Natural killer cell (primary cell): ENCODE data around the gene SCARB1. TPM values are rescaled to one million over a fixed set of nuclear protein-coding genes. Genes with fewer than 3 reads are reported as not detected.

ENCODE experiments used
- ATAC-seq, 3 donors: fragments of 150-1000 bp in 2 of 3; fragments of 200-7000 bp in 1 of 3; cut with Tn5 transposase; 1 replicate in 1 of 3; 2 replicates in 2 of 3; pipeline ENCODE4 v1.10.0; 2021; ENCODE audit warnings: mild to moderate bottlenecking in 2 of 3, moderate library complexity in 2 of 3
- DNase-seq, 2 donors: peaks; one replicate each; pipeline versions ENCODE4 v3.0.0 to v3.0.0-alpha.2; 2013 to 2021; ENCODE audit warnings: mixed read lengths in 1 of 2
- H3K27ac ChIP-seq: one replicate; pipeline ENCODE4 v1.5.1; 2013; ENCODE audit warnings: mild to moderate bottlenecking, low read length
- H3K27me3 ChIP-seq: one replicate; pipeline ENCODE4 v1.6.1; 2013; ENCODE audit warnings: low read length; ENCODE audit not compliant: control insufficient read depth, insufficient read depth
- H3K36me3 ChIP-seq: one replicate; pipeline ENCODE4 v1.6.1; 2013; ENCODE audit warnings: low read length; ENCODE audit not compliant: control insufficient read depth, insufficient read depth
- H3K4me1 ChIP-seq: one replicate; pipeline ENCODE4 v1.6.1; 2013; ENCODE audit warnings: low read length; ENCODE audit not compliant: control insufficient read depth, insufficient read depth
- H3K4me3 ChIP-seq: one replicate; pipeline ENCODE4 v1.5.1; 2013; ENCODE audit warnings: low read length
- H3K9me3 ChIP-seq: one replicate; pipeline ENCODE4 v1.6.1; 2013; ENCODE audit warnings: low read length; ENCODE audit not compliant: control insufficient read depth, insufficient read depth
- H3K27ac Mint-ChIP-seq, 2 donors: one replicate each; pipeline ENCODE4 v1.8.0; 2022; ENCODE audit warnings: mild to moderate bottlenecking in 2 of 2, mixed read lengths in 2 of 2, moderate library complexity in 1 of 2
- H3K27me3 Mint-ChIP-seq, 2 donors: one replicate each; pipeline ENCODE4 v1.8.0; 2022; ENCODE audit warnings: low read depth in 2 of 2, mixed read lengths in 2 of 2
- H3K36me3 Mint-ChIP-seq: one replicate; pipeline ENCODE4 v1.8.0; 2022; ENCODE audit warnings: mixed read lengths
- H3K4me1 Mint-ChIP-seq, 2 donors: one replicate each; pipeline ENCODE4 v1.8.0; 2022; ENCODE audit warnings: mixed read lengths in 2 of 2
- H3K4me3 Mint-ChIP-seq: one replicate; pipeline ENCODE4 v1.8.0; 2022; ENCODE audit warnings: mild to moderate bottlenecking, moderate library complexity, mixed read lengths
- H3K9me3 Mint-ChIP-seq, 2 donors: one replicate each; pipeline ENCODE4 v1.8.0; 2022; ENCODE audit warnings: mixed read lengths in 2 of 2
- CTCF ChIP-seq: fragments of 200-600 bp; IDR thresholded peaks from one replicate; pipeline ENCODE4 v1.8.0; 2022; ENCODE audit warnings: antibody characterized with exemption
- WGBS: methylation state at CpG from one replicate; pipeline ENCODE4 v1.1.7; 2013; ENCODE audit warnings: missing lambda C conversion rate; ENCODE audit not compliant: insufficient coverage; 5-methylcytosine and 5-hydroxymethylcytosine counted together
- intact Hi-C: fragments of 100-400 bp; cut with micrococcal nuclease; formaldehyde crosslinking; loops from one replicate; pipeline ENCODE4 v1.14.2; 2022
- total RNA-seq, 4 donors: library from RNA; stranded (reverse); fragments of 120-200 nt in 1 of 4; gene quantifications; one replicate each; pipeline versions ENCODE4 v1.2.3 to v1.2.4, GENCODE V29; 2013 to 2022

Gene SCARB1
- total RNA-seq, 3 donors from 2014 or later (not counting 1 experiment from before 2014, with no cell fraction given) = 1.1 to 2.7 (median 1.3) TPM

GRCh38 chr12:124779161-124780141, 84.2 kb downstream of the SCARB1 start:
- Mint-ChIP-seq H3K36me3 (no peaks in the 10 kb centered on the region), H3K27ac (no peak overlapping the region), H3K9me3 (no peaks in the 10 kb centered on the region), H3K4me1 (peaks cover 0 to 5% of the 10 kb centered on the region in 2 donors), H3K27me3 (peaks cover 6 to 7% of the 10 kb centered on the region in 2 donors), H3K4me3 (no peak overlapping the region)
- DNase-seq = no peak
- no peaks in the 10 kb centered on the region for H3K36me3 ChIP-seq
- no peak overlapping the region for H3K4me3 ChIP-seq
- H3K27me3 ChIP-seq = no peaks in the 10 kb centered on the region
- ATAC-seq = no peak
- intact Hi-C loops = no loop called here
- no peak for TF ChIP-seq CTCF
- peaks cover 14% of the 10 kb centered on the region for H3K4me1 ChIP-seq
- H3K9me3 ChIP-seq = no peaks in the 10 kb centered on the region
- H3K27ac ChIP-seq = no peak overlapping the region
- 77% methylated on average over 25 of the region's 27 CpGs for WGBS

DNA sequence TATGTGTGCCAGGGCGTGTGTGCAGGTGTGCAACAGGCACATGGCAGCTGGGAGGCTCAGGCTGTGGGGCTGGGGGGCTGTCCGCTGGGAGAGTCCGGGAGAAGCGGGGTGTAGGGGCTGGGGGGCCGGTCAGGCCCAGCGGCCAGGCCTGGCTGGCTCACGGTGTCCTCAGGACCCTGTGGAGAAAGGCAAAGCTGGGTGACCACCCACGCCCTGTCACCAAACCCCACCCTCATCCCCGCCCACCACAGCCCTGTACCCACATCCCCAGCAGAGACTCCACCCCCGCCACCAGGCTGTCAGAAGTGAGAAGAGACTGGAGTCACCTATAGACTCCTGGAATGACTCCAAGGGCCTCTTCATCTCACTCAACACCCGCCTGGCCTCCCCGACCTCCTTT, 85.3 kb downstream of the SCARB1 start:
- WGBS = 86% methylated on average over 11 of the region's 12 CpGs
- no peaks in the 10 kb centered on the region for H3K36me3 ChIP-seq
- H3K27me3 Mint-ChIP-seq = peaks cover 6 to 7% of the 10 kb centered on the region in 2 donors
- ATAC-seq = no peak
- no peak overlapping the region for H3K27ac ChIP-seq
- no peaks in the 10 kb centered on the region for H3K36me3 Mint-ChIP-seq
- no peak for DNase-seq
- H3K4me3 ChIP-seq = no peak overlapping the region
- H3K4me1 Mint-ChIP-seq = peaks cover 0 to 5% of the 10 kb centered on the region in 2 donors
- H3K9me3 ChIP-seq = no peaks in the 10 kb centered on the region
- TF ChIP-seq CTCF = no peak
- H3K27ac Mint-ChIP-seq = no peak overlapping the region
- intact Hi-C loops = no loop called here
- H3K9me3 Mint-ChIP-seq = no peaks in the 10 kb centered on the region
- peaks cover 20% of the 10 kb centered on the region for H3K4me1 ChIP-seq
- no peaks in the 10 kb centered on the region for H3K27me3 ChIP-seq
- H3K4me3 Mint-ChIP-seq = no peak overlapping the region

DNA sequence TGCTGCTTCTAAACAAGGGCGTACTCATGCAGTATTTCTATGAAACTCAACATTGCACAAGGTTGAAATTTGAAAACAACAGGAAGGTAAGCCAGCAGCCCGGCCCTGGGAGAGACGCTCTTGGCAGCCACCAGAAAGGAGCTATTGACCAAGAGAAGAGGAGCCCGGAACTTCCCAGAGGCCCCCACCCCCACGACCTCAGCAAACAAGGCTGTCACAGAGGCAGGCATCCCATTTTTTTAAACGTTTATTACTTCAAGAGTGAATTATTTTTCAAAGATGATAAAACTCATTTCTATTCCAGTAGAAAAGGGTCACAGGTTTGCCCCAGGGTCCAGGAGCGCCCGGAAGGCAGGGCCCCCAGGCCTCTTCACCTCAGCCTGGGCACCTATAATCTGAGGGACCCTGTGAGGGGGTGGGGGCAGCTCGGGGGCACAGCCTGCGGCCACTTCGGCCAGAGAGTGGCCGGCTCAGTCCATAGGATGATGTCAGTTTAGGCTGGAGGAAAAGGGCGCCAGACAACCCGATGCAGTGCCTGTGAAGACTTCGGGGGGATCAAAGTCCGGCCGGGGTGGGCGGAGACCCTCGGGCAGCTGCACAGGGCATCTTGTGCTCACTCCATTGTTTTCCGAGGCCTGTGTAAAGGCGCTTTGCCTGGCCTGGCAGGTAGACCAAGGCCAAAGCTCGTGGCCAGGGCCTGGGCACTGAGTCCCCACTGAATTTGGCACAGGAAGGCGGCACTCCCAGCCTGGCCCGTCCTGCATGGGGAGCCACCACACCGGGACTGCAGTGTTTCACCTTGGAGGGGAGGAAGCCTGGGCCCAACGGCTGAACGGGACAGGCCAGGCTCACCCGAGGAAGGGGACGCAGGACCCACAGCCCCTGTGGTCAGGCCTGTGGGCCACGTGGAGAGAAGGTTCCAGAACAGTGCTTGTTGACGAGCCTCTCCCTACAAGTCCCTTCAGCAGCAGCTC, 86.0 kb downstream of the SCARB1 start:
- Mint-ChIP-seq H3K27ac (no peak overlapping the region), H3K36me3 (no peaks in the 10 kb centered on the region), H3K27me3 (peaks cover 8 to 11% of the 10 kb centered on the region in 2 donors), H3K9me3 (no peaks in the 10 kb centered on the region), H3K4me3 (no peak overlapping the region), H3K4me1 (peaks cover 0 to 5% of the 10 kb centered on the region in 2 donors)
- no peak overlapping the region for H3K4me3 ChIP-seq
- no peak for ATAC-seq
- no peaks in the 10 kb centered on the region for H3K36me3 ChIP-seq
- DNase-seq = no peak
- TF ChIP-seq CTCF = no peak
- intact Hi-C loops = no loop called here
- no peaks in the 10 kb centered on the region for H3K9me3 ChIP-seq
- peaks cover 20% of the 10 kb centered on the region for H3K4me1 ChIP-seq
- H3K27me3 ChIP-seq = no peaks in the 10 kb centered on the region
- WGBS = 93% methylated on average over 31 of the region's 31 CpGs
- no peak overlapping the region for H3K27ac ChIP-seq
